T47D (cell line): Measurements from ENCODE around the gene KRT16.
"Not testable (repeated sequence)": the region's sequence is repeated elsewhere in the genome, so short reads cannot be mapped to it uniquely, and the experiment has no call there.

ENCODE experiments used
- DNase-seq, 2 experiments: peaks; one replicate each; pipeline versions ENCODE4 v3.0.0 to v3.0.0-alpha.2; 2011 to 2012; ENCODE audit warnings: low read depth in 1 of 2, low spot score in 1 of 2
- JUND ChIP-seq: IDR thresholded peaks from 2 replicates; pipeline ENCODE4 v1.6.1; 2012; ENCODE audit warnings: low read depth
- in situ Hi-C: cut with HindIII; loops from 2 replicates; pipeline ENCODE4 v1.10.0; 2016; ENCODE audit warnings: low sequenced_read_pairs, low pct_unique_long_range_greater_than_20kb

KRT16 gene

DNA sequence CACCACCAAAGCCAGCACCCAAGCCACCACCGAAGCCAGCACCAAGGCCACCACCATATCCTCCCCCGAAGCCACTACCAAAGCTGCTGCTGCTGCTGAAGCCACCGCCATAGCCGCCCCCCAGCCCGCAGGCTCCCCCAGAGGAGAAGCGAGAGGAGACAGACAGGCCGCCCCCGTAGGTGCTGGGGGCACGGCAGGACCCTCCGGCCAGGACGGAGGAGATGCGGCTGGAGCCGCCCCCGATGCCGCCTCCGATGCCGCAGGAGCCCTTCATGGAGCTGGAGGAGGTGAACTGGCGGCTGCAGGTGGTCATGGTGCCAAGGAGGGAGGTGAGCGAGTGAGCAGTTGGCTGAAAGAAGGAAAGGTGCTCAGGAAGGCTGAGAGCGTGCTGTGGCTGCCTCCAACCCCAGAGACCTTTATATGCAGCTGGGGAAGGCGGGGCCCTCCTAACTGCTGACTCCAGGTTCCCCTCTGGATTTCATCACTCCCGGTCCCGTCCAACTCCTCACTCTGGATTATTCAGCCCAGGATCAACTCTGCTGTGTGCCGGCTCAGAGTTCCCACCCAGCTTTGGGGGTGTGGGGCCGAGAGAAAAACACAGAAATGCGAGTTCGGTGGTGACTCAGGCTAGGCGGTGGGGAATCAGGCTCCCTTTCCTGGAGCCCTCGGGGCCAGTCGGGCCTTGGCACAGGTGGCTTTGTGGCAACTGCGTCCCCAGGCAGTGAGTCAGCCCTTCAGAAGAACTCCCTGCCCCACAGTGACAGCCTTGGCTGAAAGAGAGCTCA is at the start of gene KRT16:
TSS of gene KRT16 (minus strand) at position 392 of the 785 bp plus-strand sequence. CDS start at position 313, 79 bp downstream.
- peak; percentile 45 to 51 for DNase-seq
- in situ Hi-C loops = not testable (repeated sequence)

DNA sequence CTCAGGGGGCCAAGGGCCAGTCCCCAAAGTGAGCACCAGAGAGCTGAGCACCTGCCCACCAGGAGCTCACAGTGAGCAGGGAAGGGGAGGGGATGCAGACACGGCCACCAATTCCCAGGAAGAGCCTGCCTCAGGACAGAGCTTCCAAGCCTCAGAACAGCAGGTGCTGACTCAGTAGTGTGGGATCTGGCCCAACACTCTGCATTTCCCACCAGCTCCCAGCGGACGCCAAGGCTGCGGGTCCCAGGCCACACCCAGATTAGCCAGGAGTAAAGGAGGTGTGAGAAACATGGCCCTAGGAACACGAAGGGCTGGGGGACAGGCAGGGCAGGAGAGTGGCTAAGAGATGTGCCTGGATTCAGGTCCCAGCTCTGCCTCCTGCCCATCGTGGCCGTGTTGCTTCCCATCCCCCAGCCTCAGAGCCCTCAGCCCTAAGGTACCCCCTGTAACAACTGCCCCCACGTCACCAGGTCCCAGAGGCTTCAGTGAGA is 47.7 kb upstream of the KRT16 start:
- TF ChIP-seq JUND = no peak
- in situ Hi-C loops = no loop called here
- DNase-seq = no peak

DNA sequence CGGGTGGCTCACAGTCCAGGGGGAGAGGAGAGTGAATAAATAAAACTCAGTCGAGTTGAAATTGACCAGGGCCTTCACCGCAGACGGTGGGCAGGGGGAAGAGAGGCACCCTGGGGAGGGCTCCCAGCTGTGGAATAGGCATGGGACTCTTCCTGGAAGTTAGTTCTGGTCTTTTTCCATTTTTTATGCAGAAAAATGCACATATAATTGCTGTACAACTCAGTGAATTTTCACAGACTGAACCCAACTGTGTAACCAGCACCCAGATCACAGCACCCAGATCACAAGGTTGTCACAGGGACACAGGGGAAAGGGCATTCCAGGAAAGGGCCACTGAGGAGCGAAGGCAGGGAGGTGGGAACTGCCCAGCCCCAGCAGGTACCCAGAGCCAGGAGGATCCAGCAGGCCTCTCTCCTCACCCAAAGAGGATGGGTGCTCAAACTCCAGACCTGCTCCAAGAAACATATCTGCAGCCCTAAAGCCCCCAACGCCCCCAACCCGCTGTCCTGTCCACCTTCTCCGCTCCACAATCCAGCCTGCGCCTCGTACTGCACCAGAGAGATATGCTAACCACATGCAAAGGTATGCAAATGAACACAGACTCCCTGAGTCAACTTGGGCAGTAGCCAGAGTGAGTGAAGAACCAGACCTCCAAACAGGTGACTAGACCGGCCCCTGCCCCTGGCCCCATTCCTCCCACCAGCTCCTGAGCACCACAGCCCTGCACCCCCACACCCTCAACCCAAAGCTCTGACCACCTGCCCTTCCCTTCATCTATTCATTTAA is 47.1 kb upstream of the KRT16 start:
- DNase-seq = no peak
- no peak for TF ChIP-seq JUND
- in situ Hi-C loops = no loop called here

DNA sequence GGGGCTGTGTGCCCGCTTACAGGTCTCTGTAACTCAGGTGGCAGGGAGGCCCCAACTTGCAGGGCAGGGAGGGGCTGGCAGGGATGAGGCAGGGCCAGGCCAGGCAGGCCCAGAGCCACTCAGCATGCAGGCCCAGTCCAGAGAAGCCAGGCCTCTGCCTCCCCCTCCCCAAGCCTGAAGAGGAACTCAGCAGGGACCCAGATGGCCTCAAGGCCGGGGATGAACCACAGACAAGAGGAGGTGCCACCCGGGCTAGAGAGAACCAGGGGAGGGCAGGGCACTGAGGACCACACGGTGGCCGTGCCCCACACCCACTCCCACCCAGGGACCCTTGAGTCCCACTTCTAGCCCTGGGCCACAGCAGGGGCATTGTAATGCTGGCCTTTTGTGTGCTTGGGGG is 46.3 kb upstream of the KRT16 start:
- DNase-seq = no peak
- in situ Hi-C loops = no loop called here
- no peak for TF ChIP-seq JUND

DNA sequence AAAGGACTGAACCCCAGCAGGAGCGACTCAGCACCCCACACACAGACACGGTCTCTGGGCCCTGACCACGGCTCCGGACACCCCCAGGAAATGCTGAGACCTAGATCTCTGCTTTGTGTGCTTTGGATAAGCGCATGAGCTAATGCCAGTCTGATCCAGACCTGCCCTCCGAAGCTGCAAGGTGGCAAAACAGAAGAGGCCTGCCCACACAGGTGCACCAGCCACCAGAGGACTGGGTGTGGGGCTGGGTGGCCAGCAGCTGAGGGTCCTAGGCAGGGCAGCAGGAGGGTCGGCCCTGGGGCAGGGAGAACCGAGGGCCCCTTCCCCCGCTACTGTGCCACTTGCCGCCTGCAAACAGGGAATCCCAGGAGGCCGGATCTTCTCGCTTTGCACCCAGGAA is 45.4 kb upstream of the KRT16 start:
- no peak for TF ChIP-seq JUND
- in situ Hi-C loops = no loop called here
- DNase-seq = no peak

- no peak for TF ChIP-seq JUND
- in situ Hi-C loops = no loop called here
- no peak for DNase-seq
These were observed 44.7 kb upstream of the KRT16 start for GRCh38 chr17:41657176-41657754.

- in situ Hi-C loops = no loop called here
- no peak for DNase-seq
These were observed 43.9 kb upstream of the KRT16 start for GRCh38 chr17:41656249-41657023.

GRCh38 chr17:41655611-41656111 is 43.1 kb upstream of the KRT16 start:
- DNase-seq = peak; percentile 75 to 98
- in situ Hi-C loops = no loop called here
- no peak for TF ChIP-seq JUND

More at GRCh38 chr17:41656249-41657023, 43.9 kb upstream of the KRT16 start:
- TF ChIP-seq JUND = no peak

- no peak for DNase-seq
- in situ Hi-C loops = no loop called here
- TF ChIP-seq JUND = no peak
These were observed 42.4 kb upstream of the KRT16 start for GRCh38 chr17:41654678-41655607.

DNA sequence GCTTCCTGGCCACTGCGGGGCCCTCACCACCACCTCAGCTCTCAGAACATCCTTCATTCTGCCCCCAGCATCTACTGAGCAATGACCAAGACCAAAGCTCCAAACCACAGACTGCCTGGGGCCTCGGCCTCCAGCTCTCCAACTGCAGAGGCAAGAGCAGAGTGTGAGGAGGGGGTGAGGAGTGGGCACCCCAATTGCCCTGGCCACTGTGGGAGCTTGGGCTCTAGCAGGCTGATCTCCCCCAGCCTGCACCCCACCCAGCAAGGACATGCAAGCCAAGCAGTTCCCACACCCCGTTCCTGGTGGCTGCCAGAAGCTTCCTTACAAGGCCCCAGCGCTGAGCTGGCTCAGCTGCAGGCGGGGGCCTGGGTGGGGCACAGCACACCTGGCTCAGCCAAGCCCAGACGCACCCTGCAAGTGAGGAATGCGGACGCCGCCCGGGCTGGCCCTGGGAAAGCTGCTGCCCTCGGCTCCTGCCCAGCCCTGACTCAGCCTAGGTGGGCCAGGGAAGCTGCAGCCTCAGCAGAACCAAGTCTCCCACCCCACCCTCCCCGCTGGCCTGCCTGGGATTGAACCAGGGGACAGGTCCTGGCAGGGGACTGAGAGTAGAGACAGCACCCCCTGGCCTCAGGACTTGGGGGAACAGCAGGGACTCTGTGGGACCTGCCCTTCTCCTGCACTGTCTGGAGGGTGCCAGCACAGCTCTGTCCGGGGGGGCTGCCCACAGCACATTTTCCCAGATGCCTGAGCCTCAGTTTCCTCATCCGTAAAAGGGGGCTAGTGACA is 41.5 kb upstream of the KRT16 start:
- DNase-seq = peak in 1 of 2 experiments; percentile 86
- in situ Hi-C loops = no loop called here
- no peak for TF ChIP-seq JUND
